ENCODE results near the gene OLFML2B. TPM values are rescaled to one million over a fixed set of nuclear protein-coding genes. Genes with fewer than 3 reads are reported as not detected.

Gene OLFML2B
- total and polyA plus RNA-seq, 4 donors = 3.0 to 52.2 (median 11.7) TPM

- ATAC-seq (ENCODE audit: insufficient read depth, low FRiP score) (no peak), DNase-seq (no peak)
- H3K27me3 ChIP-seq (ENCODE audit: control insufficient read depth in 3 of 3, insufficient read depth in 3 of 3, low read length in 2 of 3) = peaks cover 0 to 3% (median 0%) of the 10 kb centered on the region in 3 donors
- H3K4me3 ChIP-seq = no peak overlapping the region
- peaks cover 0 to 5% (median 0%) of the 10 kb centered on the region in 4 donors for H3K36me3 ChIP-seq (ENCODE audit: control insufficient read depth in 4 of 4, insufficient read depth in 4 of 4, low read length in 4 of 4)
- H3K9ac ChIP-seq (ENCODE audit: insufficient read depth in 1 of 2, low read length in 2 of 2) = no peak overlapping the region
- no peak for TF ChIP-seq CTCF (IDR thresholded peaks at IDR 0.05; ENCODE audit: control extremely low read depth, extremely low read depth)
- peaks cover 0 to 5% (median 0%) of the 10 kb centered on the region in 4 donors for H3K9me3 ChIP-seq (ENCODE audit: control insufficient read depth in 4 of 4, insufficient read depth in 3 of 4, low read length in 3 of 4)
- WGBS, 2 donors = 70 to 84% methylated on average over 3 of the region's 3 CpGs
- no peak overlapping the region for H3K27ac ChIP-seq (ENCODE audit: low read depth in 1 of 2, low read length in 1 of 2)
- H3K4me1 ChIP-seq (ENCODE audit: control insufficient read depth in 5 of 5, insufficient read depth in 5 of 5, low read length in 5 of 5) = no peaks in the 10 kb centered on the region
Observed at GRCh38 chr1:162004441-162004950, 19.2 kb downstream of the OLFML2B start.

GRCh38 chr1:162003830-162004215 lies 19.8 kb downstream of the OLFML2B start:
- TF ChIP-seq CTCF (IDR thresholded peaks at IDR 0.05; ENCODE audit: control extremely low read depth, extremely low read depth) = no peak
- WGBS, 2 donors = 27 to 42% methylated on average over 5 of the region's 5 CpGs
- peak; percentile 44 for ATAC-seq (ENCODE audit: insufficient read depth, low FRiP score)

GRCh38 chr1:162003061-162003829 lies 20.4 kb downstream of the OLFML2B start:
- peaks cover 0 to 5% (median 0%) of the 10 kb centered on the region in 4 donors for H3K36me3 ChIP-seq (ENCODE audit: control insufficient read depth in 4 of 4, insufficient read depth in 4 of 4, low read length in 4 of 4)
- H3K9me3 ChIP-seq (ENCODE audit: control insufficient read depth in 4 of 4, insufficient read depth in 3 of 4, low read length in 3 of 4) = peaks cover 0 to 5% (median 0%) of the 10 kb centered on the region in 4 donors
- H3K4me3 ChIP-seq = no peak overlapping the region
- ATAC-seq (ENCODE audit: insufficient read depth, low FRiP score) = peak; percentile 60
- DNase-seq = no peak
- H3K4me1 ChIP-seq (ENCODE audit: control insufficient read depth in 5 of 5, insufficient read depth in 5 of 5, low read length in 5 of 5) = no peaks in the 10 kb centered on the region
- peaks cover 0 to 3% (median 0%) of the 10 kb centered on the region in 3 donors for H3K27me3 ChIP-seq (ENCODE audit: control insufficient read depth in 3 of 3, insufficient read depth in 3 of 3, low read length in 2 of 3)
- no peak for TF ChIP-seq CTCF (IDR thresholded peaks at IDR 0.05; ENCODE audit: control extremely low read depth, extremely low read depth)
- peak overlapping the region in 1 of 2 donors; percentile 75 for H3K27ac ChIP-seq (ENCODE audit: low read depth in 1 of 2, low read length in 1 of 2)
- 35 to 54% methylated on average over 15 of the region's 15 CpGs for WGBS, 2 donors
- H3K9ac ChIP-seq (ENCODE audit: insufficient read depth in 1 of 2, low read length in 2 of 2) = no peak overlapping the region

More at GRCh38 chr1:162003830-162004215, 19.8 kb downstream of the OLFML2B start:
- Histone ChIP-seq H3K27me3 (ENCODE audit: control insufficient read depth in 3 of 3, insufficient read depth in 3 of 3, low read length in 2 of 3) (peaks cover 0 to 3% (median 0%) of the 10 kb centered on the region in 3 donors), H3K27ac (ENCODE audit: low read depth in 1 of 2, low read length in 1 of 2) (peak overlapping the region in 1 of 2 donors; percentile 50), H3K9me3 (ENCODE audit: control insufficient read depth in 4 of 4, insufficient read depth in 3 of 4, low read length in 3 of 4) (peaks cover 0 to 5% (median 0%) of the 10 kb centered on the region in 4 donors), H3K36me3 (ENCODE audit: control insufficient read depth in 4 of 4, insufficient read depth in 4 of 4, low read length in 4 of 4) (peaks cover 0 to 5% (median 0%) of the 10 kb centered on the region in 4 donors), H3K4me1 (ENCODE audit: control insufficient read depth in 5 of 5, insufficient read depth in 5 of 5, low read length in 5 of 5) (no peaks in the 10 kb centered on the region), H3K9ac (ENCODE audit: insufficient read depth in 1 of 2, low read length in 2 of 2) (no peak overlapping the region), H3K4me3 (no peak overlapping the region)
- peak in 1 of 3 donors; percentile 13 for DNase-seq
